ENCODE measurements around the gene KRT71.

DNA sequence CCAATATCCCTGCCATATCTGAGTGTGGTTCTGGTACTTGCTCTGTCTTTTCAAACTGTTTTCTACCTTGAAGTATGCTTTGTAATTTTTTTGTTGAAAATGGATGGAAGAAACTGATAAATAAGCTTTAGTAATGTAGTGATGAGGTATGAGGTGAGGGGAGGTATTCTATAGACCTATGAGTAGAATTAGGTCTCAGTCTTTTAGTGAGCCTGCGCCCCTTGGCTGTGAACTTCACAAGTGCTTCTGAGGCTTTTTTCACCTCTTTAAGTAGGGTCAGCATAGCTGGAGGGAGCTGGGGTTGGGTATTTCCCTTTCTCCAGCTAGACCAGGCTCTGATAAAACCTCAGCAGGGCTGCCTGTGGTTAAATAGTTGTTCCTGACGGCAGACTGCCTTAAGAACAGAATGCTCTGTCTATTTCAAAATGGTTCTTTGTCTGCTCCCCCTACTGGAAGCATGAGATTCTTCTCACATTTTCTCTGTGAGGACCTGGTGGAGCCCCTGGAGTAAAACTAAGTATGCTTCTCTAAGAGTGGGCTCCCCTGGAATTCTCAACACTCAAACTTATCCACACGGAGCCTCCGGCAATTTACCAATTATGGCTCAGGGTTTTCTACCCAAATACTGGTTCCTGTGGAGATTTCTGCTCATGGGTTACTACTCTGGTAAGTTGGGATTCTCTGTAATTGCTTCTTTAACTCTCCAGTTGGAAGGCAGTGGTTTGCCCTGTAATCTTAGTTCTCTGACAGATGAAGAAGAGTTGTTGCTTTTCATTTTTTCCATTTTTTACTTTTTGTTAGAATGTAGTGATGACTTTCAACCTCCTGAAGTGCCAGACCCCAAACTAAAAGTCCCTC is 45.9 kb downstream of the KRT71 start:
- TF ChIP-seq ZNF138 (CRISPR knock-in tag; conservative IDR thresholded peaks at IDR 0.05) (no peak), SP1 (CRISPR knock-in tag; conservative IDR thresholded peaks at IDR 0.05) (no peak), RELA (CRISPR knock-in tag; IDR thresholded peaks at IDR 0.05; ENCODE audit: borderline replicate concordance) (no peak)
- TF ChIP-seq, protein P1, sequence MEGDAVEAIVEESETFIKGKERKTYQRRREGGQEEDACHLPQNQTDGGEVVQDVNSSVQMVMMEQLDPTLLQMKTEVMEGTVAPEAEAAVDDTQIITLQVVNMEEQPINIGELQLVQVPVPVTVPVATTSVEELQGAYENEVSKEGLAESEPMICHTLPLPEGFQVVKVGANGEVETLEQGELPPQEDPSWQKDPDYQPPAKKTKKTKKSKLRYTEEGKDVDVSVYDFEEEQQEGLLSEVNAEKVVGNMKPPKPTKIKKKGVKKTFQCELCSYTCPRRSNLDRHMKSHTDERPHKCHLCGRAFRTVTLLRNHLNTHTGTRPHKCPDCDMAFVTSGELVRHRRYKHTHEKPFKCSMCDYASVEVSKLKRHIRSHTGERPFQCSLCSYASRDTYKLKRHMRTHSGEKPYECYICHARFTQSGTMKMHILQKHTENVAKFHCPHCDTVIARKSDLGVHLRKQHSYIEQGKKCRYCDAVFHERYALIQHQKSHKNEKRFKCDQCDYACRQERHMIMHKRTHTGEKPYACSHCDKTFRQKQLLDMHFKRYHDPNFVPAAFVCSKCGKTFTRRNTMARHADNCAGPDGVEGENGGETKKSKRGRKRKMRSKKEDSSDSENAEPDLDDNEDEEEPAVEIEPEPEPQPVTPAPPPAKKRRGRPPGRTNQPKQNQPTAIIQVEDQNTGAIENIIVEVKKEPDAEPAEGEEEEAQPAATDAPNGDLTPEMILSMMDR (IDR thresholded peaks at IDR 0.05), result peak; percentile 31; the same call in 1 of the 2 replicates
- TF ChIP-seq, protein P2, sequence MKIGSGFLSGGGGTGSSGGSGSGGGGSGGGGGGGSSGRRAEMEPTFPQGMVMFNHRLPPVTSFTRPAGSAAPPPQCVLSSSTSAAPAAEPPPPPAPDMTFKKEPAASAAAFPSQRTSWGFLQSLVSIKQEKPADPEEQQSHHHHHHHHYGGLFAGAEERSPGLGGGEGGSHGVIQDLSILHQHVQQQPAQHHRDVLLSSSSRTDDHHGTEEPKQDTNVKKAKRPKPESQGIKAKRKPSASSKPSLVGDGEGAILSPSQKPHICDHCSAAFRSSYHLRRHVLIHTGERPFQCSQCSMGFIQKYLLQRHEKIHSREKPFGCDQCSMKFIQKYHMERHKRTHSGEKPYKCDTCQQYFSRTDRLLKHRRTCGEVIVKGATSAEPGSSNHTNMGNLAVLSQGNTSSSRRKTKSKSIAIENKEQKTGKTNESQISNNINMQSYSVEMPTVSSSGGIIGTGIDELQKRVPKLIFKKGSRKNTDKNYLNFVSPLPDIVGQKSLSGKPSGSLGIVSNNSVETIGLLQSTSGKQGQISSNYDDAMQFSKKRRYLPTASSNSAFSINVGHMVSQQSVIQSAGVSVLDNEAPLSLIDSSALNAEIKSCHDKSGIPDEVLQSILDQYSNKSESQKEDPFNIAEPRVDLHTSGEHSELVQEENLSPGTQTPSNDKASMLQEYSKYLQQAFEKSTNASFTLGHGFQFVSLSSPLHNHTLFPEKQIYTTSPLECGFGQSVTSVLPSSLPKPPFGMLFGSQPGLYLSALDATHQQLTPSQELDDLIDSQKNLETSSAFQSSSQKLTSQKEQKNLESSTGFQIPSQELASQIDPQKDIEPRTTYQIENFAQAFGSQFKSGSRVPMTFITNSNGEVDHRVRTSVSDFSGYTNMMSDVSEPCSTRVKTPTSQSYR (CRISPR knock-in tag; IDR thresholded peaks at IDR 0.05), result no peak
- TF ChIP-seq, protein P3, sequence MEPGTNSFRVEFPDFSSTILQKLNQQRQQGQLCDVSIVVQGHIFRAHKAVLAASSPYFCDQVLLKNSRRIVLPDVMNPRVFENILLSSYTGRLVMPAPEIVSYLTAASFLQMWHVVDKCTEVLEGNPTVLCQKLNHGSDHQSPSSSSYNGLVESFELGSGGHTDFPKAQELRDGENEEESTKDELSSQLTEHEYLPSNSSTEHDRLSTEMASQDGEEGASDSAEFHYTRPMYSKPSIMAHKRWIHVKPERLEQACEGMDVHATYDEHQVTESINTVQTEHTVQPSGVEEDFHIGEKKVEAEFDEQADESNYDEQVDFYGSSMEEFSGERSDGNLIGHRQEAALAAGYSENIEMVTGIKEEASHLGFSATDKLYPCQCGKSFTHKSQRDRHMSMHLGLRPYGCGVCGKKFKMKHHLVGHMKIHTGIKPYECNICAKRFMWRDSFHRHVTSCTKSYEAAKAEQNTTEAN (CRISPR knock-in tag; IDR thresholded peaks at IDR 0.05), result no peak
- TF ChIP-seq, protein P4, sequence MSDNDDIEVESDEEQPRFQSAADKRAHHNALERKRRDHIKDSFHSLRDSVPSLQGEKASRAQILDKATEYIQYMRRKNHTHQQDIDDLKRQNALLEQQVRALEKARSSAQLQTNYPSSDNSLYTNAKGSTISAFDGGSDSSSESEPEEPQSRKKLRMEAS (CRISPR knock-in tag; IDR thresholded peaks at IDR 0.05), result no peak

Measured in WTC11 (cell line).